H1 (cell line): ENCODE results near the gene SSC5D. TPM values are rescaled to one million over a fixed set of nuclear protein-coding genes. Genes with fewer than 3 reads are reported as not detected.
"Not testable (repeated sequence)": the region's sequence is repeated elsewhere in the genome, so short reads cannot be mapped to it uniquely, and the experiment has no call there.

Source experiments
- CTCF ChIA-PET: fragments of 300-600 bp; sonication (Branson Sonifier 250); formaldehyde crosslinking; loops from one replicate; lab custom pipeline; 2021; ENCODE audit not compliant: partially characterized antibody; lab: Charles Lee
- POLR2A ChIA-PET: fragments of 300-600 bp; sonication (Branson Sonifier 250); formaldehyde crosslinking; loops from one replicate; lab custom pipeline; 2021; ENCODE audit warnings: inconsistent platforms; ENCODE audit not compliant: partially characterized antibody; lab: Charles Lee
- DNase-seq, 2 experiments: peaks; one replicate each; pipeline versions ENCODE4 v3.0.0 to v3.0.0-alpha.2; 2010 to 2022; ENCODE audit warnings: low spot score in 2 of 2, low read depth in 1 of 2, mixed read lengths in 1 of 2
- FAIRE-seq: peaks from 2 replicates; lab custom pipeline; 2011; peaks lifted over from hg19 to GRCh38; lab: Jason Lieb, UNC
- H2AFZ ChIP-seq: 2 replicates; pipeline ENCODE4 v1.8.1; 2012; ENCODE audit warnings: low read length, inconsistent platforms
- H2AK5ac ChIP-seq: 2 replicates; pipeline ENCODE4 v1.6.1; 2013; ENCODE audit warnings: low read depth, low read length
- H2BK120ac ChIP-seq: replicated peaks from 2 replicates; pipeline ENCODE3; 2013; ENCODE audit warnings: low read depth, low read length, inconsistent platforms
- H2BK12ac ChIP-seq: 2 replicates; pipeline ENCODE4 v1.6.1; 2013; ENCODE audit warnings: low read depth, low read length
- H2BK15ac ChIP-seq: 2 replicates; pipeline ENCODE4 v1.6.1; 2013; ENCODE audit warnings: low read length
- H2BK20ac ChIP-seq: 2 replicates; pipeline ENCODE4 v1.6.1; 2013; ENCODE audit warnings: low read length
- H2BK5ac ChIP-seq: 2 replicates; pipeline ENCODE4 v1.6.1; 2013; ENCODE audit warnings: low read depth, low read length
- H3K14ac ChIP-seq: 2 replicates; pipeline ENCODE4 v1.6.1; 2013; ENCODE audit warnings: inconsistent platforms; ENCODE audit not compliant: insufficient read length
- H3K18ac ChIP-seq: 2 replicates; pipeline ENCODE4 v1.6.1; 2013; ENCODE audit warnings: low read length; ENCODE audit errors: extremely low read depth
- H3K23ac ChIP-seq: 2 replicates; pipeline ENCODE4 v1.6.1; 2013; ENCODE audit warnings: inconsistent platforms; ENCODE audit not compliant: insufficient read length
- H3K23me2 ChIP-seq: 2 replicates; pipeline ENCODE4 v1.6.1; 2013; ENCODE audit warnings: low read depth, low read length
- H3K27ac ChIP-seq: 2 replicates; pipeline ENCODE4 v1.6.1; 2011; ENCODE audit warnings: low read depth, low read length, inconsistent platforms
- H3K27me3 ChIP-seq, 4 experiments: replicated peaks in 1 of 4; 1 replicate in 1 of 4; 2 replicates in 3 of 4; pipeline versions ENCODE4 v1.6.1 to v1.8.1; 2011 to 2013; ENCODE audit warnings: low read length in 3 of 4, mild to moderate bottlenecking in 3 of 4, inconsistent platforms in 2 of 4, mixed read lengths in 2 of 4, moderate library complexity in 1 of 4; ENCODE audit not compliant: control insufficient read depth in 3 of 4, insufficient read depth in 3 of 4; ENCODE audit errors: extremely low read depth in 1 of 4
- H3K36me3 ChIP-seq, 4 experiments: 2 replicates each; pipeline versions ENCODE4 v1.6.1 to v1.8.1; 2011 to 2013; ENCODE audit warnings: mild to moderate bottlenecking in 4 of 4, low read length in 3 of 4, moderate library complexity in 2 of 4, control low read depth in 1 of 4, inconsistent platforms in 1 of 4; ENCODE audit not compliant: insufficient read depth in 4 of 4, control insufficient read depth in 2 of 4
- H3K4ac ChIP-seq: replicated peaks from 2 replicates; pipeline ENCODE3; 2013; ENCODE audit warnings: low read length, low read depth, mixed read lengths, inconsistent platforms; ENCODE audit not compliant: insufficient read length
- H3K4me1 ChIP-seq, 4 experiments: replicated peaks in 1 of 4; 1 replicate in 1 of 4; 2 replicates in 3 of 4; pipeline versions ENCODE4 v1.6.1 to v1.8.1; 2011 to 2013; ENCODE audit warnings: low read length in 3 of 4, inconsistent platforms in 2 of 4, mixed read lengths in 1 of 4; ENCODE audit not compliant: insufficient read depth in 4 of 4, control insufficient read depth in 3 of 4
- H3K4me2 ChIP-seq, 2 experiments: 2 replicates each; pipeline versions ENCODE4 v1.6.1 to v1.8.1; 2011 to 2013; ENCODE audit warnings: low read depth in 2 of 2, low read length in 2 of 2, control low read depth in 1 of 2, inconsistent platforms in 1 of 2, mild to moderate bottlenecking in 1 of 2; ENCODE audit not compliant: insufficient read depth in 1 of 2
- H3K4me3 ChIP-seq, 4 experiments: fragments of 200-600, 300-600 bp in 1 of 4; sonication (generic), shearing (Covaris generic), sonication (Bioruptor Twin) in 1 of 4; 2 replicates each; pipeline versions ENCODE4 v1.5.1 to v1.8.1; 2011 to 2016; ENCODE audit warnings: low read length in 4 of 4, low read depth in 3 of 4, control low read depth in 2 of 4, inconsistent platforms in 2 of 4, mild to moderate bottlenecking in 2 of 4, mixed read lengths in 1 of 4, moderate library complexity in 1 of 4; ENCODE audit not compliant: insufficient read depth in 2 of 4; ENCODE audit errors: extremely low read depth in 1 of 4
- H3K56ac ChIP-seq: replicated peaks from 2 replicates; pipeline ENCODE3; 2013; ENCODE audit warnings: low read depth, mild to moderate bottlenecking, mixed read lengths, low read length, inconsistent platforms; ENCODE audit not compliant: insufficient read length
- H3K79me1 ChIP-seq: 2 replicates; pipeline ENCODE4 v1.6.1; 2013; ENCODE audit warnings: low read depth, low read length, control low read depth
- H3K79me2 ChIP-seq, 2 experiments: 2 replicates each; pipeline versions ENCODE4 v1.6.1 to v1.8.1; 2012 to 2013; ENCODE audit warnings: low read length in 2 of 2, mild to moderate bottlenecking in 2 of 2, inconsistent platforms in 1 of 2; ENCODE audit not compliant: insufficient read depth in 2 of 2, control insufficient read depth in 1 of 2
- H3K9ac ChIP-seq, 4 experiments: replicated peaks in 1 of 4; 1 replicate in 1 of 4; 2 replicates in 3 of 4; pipeline versions ENCODE4 v1.6.1 to v1.8.1; 2011 to 2013; ENCODE audit warnings: low read depth in 3 of 4, low read length in 3 of 4, control low read depth in 2 of 4, mild to moderate bottlenecking in 2 of 4, moderate library complexity in 2 of 4, inconsistent platforms in 1 of 4; ENCODE audit errors: extremely low read depth in 1 of 4
- H3K9me3 ChIP-seq, 2 experiments: 2 replicates each; pipeline versions ENCODE4 v1.6.1 to v1.8.1; 2012 to 2013; ENCODE audit warnings: mild to moderate bottlenecking in 2 of 2, moderate library complexity in 2 of 2, control low read depth in 1 of 2, inconsistent platforms in 1 of 2, low read depth in 1 of 2, low read length in 1 of 2, mixed read lengths in 1 of 2; ENCODE audit not compliant: insufficient read depth in 2 of 2
- H4K20me1 ChIP-seq, 2 experiments: replicated peaks in 1 of 2; 2 replicates each; pipeline versions ENCODE3 to v1.8.1; 2011 to 2013; ENCODE audit warnings: inconsistent platforms in 2 of 2, low read length in 2 of 2, mild to moderate bottlenecking in 1 of 2; ENCODE audit not compliant: insufficient read depth in 2 of 2, control insufficient read depth in 1 of 2
- H4K5ac ChIP-seq: 2 replicates; pipeline ENCODE4 v1.6.1; 2013; ENCODE audit warnings: low read length, low read depth, mixed read lengths, inconsistent platforms; ENCODE audit not compliant: insufficient read length
- H4K8ac ChIP-seq: 2 replicates; pipeline ENCODE4 v1.8.0; 2013; ENCODE audit warnings: mild to moderate bottlenecking, moderate library complexity, low read length, inconsistent platforms; ENCODE audit not compliant: insufficient read depth; ENCODE audit errors: extremely low read depth
- H4K91ac ChIP-seq: replicated peaks from 2 replicates; pipeline ENCODE3; 2013; ENCODE audit warnings: low read length, mixed read lengths, inconsistent platforms; ENCODE audit not compliant: insufficient read length
- WGBS, 2 experiments: shearing (Covaris generic) in 1 of 2; methylation state at CpG; one replicate each; pipeline versions ENCODE4 v1.1.6 to v1.1.7; 2013 to 2015; ENCODE audit warnings: low lambda C conversion rate in 2 of 2, mixed read lengths in 2 of 2, inconsistent platforms in 1 of 2, low coverage in 1 of 2, missing lambda C conversion rate in 1 of 2; ENCODE audit not compliant: insufficient replicate concordance in 2 of 2, insufficient coverage in 1 of 2, insufficient read length in 1 of 2; ENCODE audit errors: extremely low coverage in 1 of 2, missing lambda C conversion rate in 1 of 2; 5-methylcytosine and 5-hydroxymethylcytosine counted together
- polyA plus RNA-seq, 7 experiments: library from polyadenylated mRNA; depleted of rRNA in 3 of 7; stranded (reverse) in 5 of 7; unstranded in 2 of 7; fragments of >200 nt in 5 of 7; fragments of 200-250 nt in 2 of 7; gene quantifications; 1 replicate in 5 of 7; 2 replicates in 1 of 7; 4 replicates in 1 of 7; pipeline versions ENCODE4 v1.2.1 to v1.2.3, GENCODE V29; 2011 to 2013; ENCODE audit warnings: missing spikeins in 2 of 7, mixed read lengths in 2 of 7
- total RNA-seq: library from RNA; stranded (reverse); fragmentation: NEBNext Ultra II Directional; extraction: Animal tissue kit (Norgen Biotek cat#: 25700); gene quantifications from 2 replicates; pipeline ENCODE4 v1.2.1, GENCODE V29; 2021

The SSC5D gene
- total and polyA plus RNA-seq, 2 of the 8 experiments (the other 6 are each of a cell fraction or from before 2014, with no cell fraction given) = 0.39 to 1.7 TPM

DNA sequence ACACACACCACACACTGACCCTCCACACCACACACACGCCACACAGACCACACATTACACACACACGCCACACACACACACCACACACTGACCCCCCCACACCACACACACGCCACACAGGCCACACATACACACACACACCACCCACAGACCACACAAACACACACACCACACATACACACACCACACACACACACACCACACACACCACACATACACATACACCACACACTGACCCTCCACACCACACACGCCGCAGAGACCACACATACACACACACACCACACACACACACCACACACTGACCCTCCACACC is 40.1 kb upstream of the SSC5D start:
- POLR2A ChIA-PET, H3K4me3 ChIP-seq, H3K79me1 ChIP-seq, H3K23ac ChIP-seq, H3K27ac ChIP-seq, H3K18ac ChIP-seq, H3K4ac ChIP-seq, H2BK120ac ChIP-seq, H3K79me2 ChIP-seq, H2BK20ac ChIP-seq, H3K4me1 ChIP-seq, H3K9ac ChIP-seq, H4K91ac ChIP-seq, H2BK5ac ChIP-seq, FAIRE-seq, H3K4me2 ChIP-seq, H2BK15ac ChIP-seq, H3K36me3 ChIP-seq, H4K8ac ChIP-seq, H2AFZ ChIP-seq, H3K9me3 ChIP-seq, H4K5ac ChIP-seq, H3K14ac ChIP-seq, DNase-seq, H2BK12ac ChIP-seq: not testable (repeated sequence)
- CTCF ChIA-PET = interaction anchor here (0.9 to 1.6 kb wide), 2 partner anchors 7 to 11 kb away, joined by 3 to 5 read pairs; no protein-coding TSS in a partner anchor
- peak overlapping the region; percentile 82 for H3K56ac ChIP-seq
- H3K23me2 ChIP-seq = peaks cover 20% of the 10 kb centered on the region; the same call in 1 of the 2 replicates
- H3K27me3 ChIP-seq = peaks cover 55 to 89% (median 85%) of the 10 kb centered on the region in 4 experiments
- peak overlapping the region; percentile 68; the same call in 1 of the 2 replicates for H2AK5ac ChIP-seq
- 89% methylated on average over 5 of the region's 5 CpGs; no CpG with 5 or more reads in 1 of the 2 experiments for WGBS, 2 experiments
- peaks cover 3 to 16% of the 10 kb centered on the region in 2 experiments for H4K20me1 ChIP-seq
